Sigmoid colon (tissue), 7 donors: ENCODE data around the gene IL17REL. TPM values are rescaled to one million over a fixed set of nuclear protein-coding genes. Genes with fewer than 3 reads are reported as not detected.

Source experiments
- DNase-seq: peaks from one replicate; pipeline ENCODE4 v3.0.0-alpha.2; 2019
- H3K27ac ChIP-seq, 4 donors: fragments of 200-600 bp; sonication (generic); one replicate each; pipeline ENCODE4 v1.5.1; 2016 to 2019; ENCODE audit warnings: mild to moderate bottlenecking in 1 of 4
- H3K27me3 ChIP-seq, 3 donors: fragments of 200-600 bp; sonication (generic); one replicate each; pipeline ENCODE4 v1.5.1; 2019; ENCODE audit warnings: mild to moderate bottlenecking in 1 of 3
- H3K36me3 ChIP-seq, 4 donors: fragments of 200-600 bp; sonication (generic); one replicate each; pipeline ENCODE4 v1.5.1; 2016 to 2019
- H3K4me1 ChIP-seq, 4 donors: fragments of 200-600 bp; sonication (generic); one replicate each; pipeline ENCODE4 v1.5.1; 2017 to 2019
- H3K4me3 ChIP-seq, 4 donors: fragments of 200-600 bp; sonication (generic); one replicate each; pipeline ENCODE4 v1.5.1; 2017 to 2019; ENCODE audit warnings: mild to moderate bottlenecking in 2 of 4, moderate library complexity in 1 of 4
- H3K9me3 ChIP-seq, 4 donors: fragments of 200-600 bp in 3 of 4; sonication (generic) in 3 of 4; one replicate each; pipeline versions ENCODE4 v1.5.1 to v1.6.1; 2013 to 2019
- EP300 ChIP-seq, 4 donors: sonication (generic); formaldehyde crosslinking; IDR thresholded peaks; one replicate each; pipeline ENCODE4 v1.6.1; 2017; ENCODE audit warnings: antibody characterized with exemption in 4 of 4
- POLR2A ChIP-seq, 2 donors: fragments of 450-650 bp; IDR thresholded peaks; one replicate each; pipeline ENCODE4 v1.6.1; 2016; ENCODE audit warnings: antibody characterized with exemption in 2 of 2, mild to moderate bottlenecking in 2 of 2, moderate library complexity in 2 of 2
- POLR2AphosphoS5 ChIP-seq, 4 donors: sonication (generic); formaldehyde crosslinking; IDR thresholded peaks; one replicate each; pipeline ENCODE4 v1.6.1; 2017; ENCODE audit warnings: antibody characterized with exemption in 4 of 4
- WGBS, 2 donors: extraction: QIAGEN DNeasy Blood & Tissue Kit; methylation state at CpG; one replicate each; pipeline ENCODE4 v1.1.7; 2013; 5-methylcytosine and 5-hydroxymethylcytosine counted together
- intact Hi-C: fragments of 100-400 bp; cut with DNase I; formaldehyde crosslinking; loops from one replicate; pipeline ENCODE4 v1.15.1; 2023
- polyA plus RNA-seq, 3 donors: library from polyadenylated mRNA; stranded (reverse); fragments of 200-250 nt; gene quantifications; one replicate each; pipeline ENCODE4 v1.2.3, GENCODE V29; 2013
- total RNA-seq, 4 donors: library from RNA; depleted of rRNA; stranded (reverse); fragments of >200 nt; gene quantifications; one replicate each; pipeline ENCODE4 v1.1.0, GENCODE V29; 2016
- TF ChIP-seq, protein P1 (sequence below), 4 experiments: fragments of 450-650 bp in 3 of 4; fragments of 200-600 bp in 1 of 4; IDR thresholded peaks; one replicate each; pipeline ENCODE4 v1.5.1; 2016 to 2019; ENCODE audit warnings: antibody characterized with exemption in 4 of 4, mild to moderate bottlenecking in 3 of 4, moderate library complexity in 2 of 4
- donor health status: healthy with polysubstance abuse.
- donor health status: Bipolar disorder and iron deficiency.
- donor health status: healthy.

IL17REL gene
- total and polyA plus RNA-seq, 7 donors = 1.6 TPM; not detected in 6

DNA sequence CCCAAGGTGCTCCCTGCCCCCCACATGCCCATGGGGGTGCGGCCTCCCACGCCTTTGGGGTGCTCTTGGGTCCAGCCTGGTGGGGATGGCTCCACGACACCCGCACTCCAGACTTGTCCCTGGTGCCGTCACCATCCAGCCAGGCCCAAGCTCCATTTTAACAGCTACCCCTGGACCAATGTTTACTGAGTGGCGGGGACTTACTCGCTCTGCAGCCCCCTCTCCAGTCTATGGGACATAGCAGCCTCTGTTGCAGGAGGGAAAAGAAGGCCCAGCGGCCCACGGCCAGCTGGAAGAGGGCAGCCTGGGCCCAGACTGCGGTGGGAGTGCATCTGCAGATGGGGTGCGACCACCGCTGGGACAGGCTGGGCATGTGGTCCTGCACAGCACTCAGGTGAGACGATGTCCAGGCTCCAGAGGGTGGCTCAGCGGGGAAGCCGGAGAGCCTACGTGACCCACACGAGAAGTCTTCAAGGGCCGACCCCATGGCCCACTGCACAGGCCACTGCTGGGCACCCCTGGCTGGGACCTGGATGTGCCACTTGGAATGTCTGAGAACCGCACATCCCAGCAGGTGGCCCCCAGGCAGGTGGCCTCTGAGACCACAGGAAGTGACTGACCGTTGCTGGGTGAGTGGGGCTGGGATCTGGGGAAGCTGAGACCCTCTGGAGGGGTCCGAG is 18.1 kb downstream of the IL17REL start:
- H3K27me3 ChIP-seq = peaks cover 0 to 22% (median 8%) of the 10 kb centered on the region in 3 donors
- WGBS, 2 donors = 92 to 93% methylated on average over 21 of the region's 21 CpGs
- TF ChIP-seq, protein P1, sequence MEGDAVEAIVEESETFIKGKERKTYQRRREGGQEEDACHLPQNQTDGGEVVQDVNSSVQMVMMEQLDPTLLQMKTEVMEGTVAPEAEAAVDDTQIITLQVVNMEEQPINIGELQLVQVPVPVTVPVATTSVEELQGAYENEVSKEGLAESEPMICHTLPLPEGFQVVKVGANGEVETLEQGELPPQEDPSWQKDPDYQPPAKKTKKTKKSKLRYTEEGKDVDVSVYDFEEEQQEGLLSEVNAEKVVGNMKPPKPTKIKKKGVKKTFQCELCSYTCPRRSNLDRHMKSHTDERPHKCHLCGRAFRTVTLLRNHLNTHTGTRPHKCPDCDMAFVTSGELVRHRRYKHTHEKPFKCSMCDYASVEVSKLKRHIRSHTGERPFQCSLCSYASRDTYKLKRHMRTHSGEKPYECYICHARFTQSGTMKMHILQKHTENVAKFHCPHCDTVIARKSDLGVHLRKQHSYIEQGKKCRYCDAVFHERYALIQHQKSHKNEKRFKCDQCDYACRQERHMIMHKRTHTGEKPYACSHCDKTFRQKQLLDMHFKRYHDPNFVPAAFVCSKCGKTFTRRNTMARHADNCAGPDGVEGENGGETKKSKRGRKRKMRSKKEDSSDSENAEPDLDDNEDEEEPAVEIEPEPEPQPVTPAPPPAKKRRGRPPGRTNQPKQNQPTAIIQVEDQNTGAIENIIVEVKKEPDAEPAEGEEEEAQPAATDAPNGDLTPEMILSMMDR (IDR thresholded peaks at IDR 0.05) = no peak
- no peak for TF ChIP-seq POLR2AphosphoS5 (IDR thresholded peaks at IDR 0.05)
- TF ChIP-seq POLR2A (IDR thresholded peaks at IDR 0.05) = no peak
- TF ChIP-seq EP300 (IDR thresholded peaks at IDR 0.05) = no peak
- peak; percentile 62 for DNase-seq
- peaks cover 0 to 7% (median 1%) of the 10 kb centered on the region in 4 donors for H3K4me1 ChIP-seq
- H3K36me3 ChIP-seq = no peaks in the 10 kb centered on the region
- peaks cover 0 to 11% (median 7%) of the 10 kb centered on the region in 4 donors for H3K9me3 ChIP-seq
- H3K4me3 ChIP-seq = no peak overlapping the region
- intact Hi-C loops = no loop called here
- no peak overlapping the region for H3K27ac ChIP-seq

DNA sequence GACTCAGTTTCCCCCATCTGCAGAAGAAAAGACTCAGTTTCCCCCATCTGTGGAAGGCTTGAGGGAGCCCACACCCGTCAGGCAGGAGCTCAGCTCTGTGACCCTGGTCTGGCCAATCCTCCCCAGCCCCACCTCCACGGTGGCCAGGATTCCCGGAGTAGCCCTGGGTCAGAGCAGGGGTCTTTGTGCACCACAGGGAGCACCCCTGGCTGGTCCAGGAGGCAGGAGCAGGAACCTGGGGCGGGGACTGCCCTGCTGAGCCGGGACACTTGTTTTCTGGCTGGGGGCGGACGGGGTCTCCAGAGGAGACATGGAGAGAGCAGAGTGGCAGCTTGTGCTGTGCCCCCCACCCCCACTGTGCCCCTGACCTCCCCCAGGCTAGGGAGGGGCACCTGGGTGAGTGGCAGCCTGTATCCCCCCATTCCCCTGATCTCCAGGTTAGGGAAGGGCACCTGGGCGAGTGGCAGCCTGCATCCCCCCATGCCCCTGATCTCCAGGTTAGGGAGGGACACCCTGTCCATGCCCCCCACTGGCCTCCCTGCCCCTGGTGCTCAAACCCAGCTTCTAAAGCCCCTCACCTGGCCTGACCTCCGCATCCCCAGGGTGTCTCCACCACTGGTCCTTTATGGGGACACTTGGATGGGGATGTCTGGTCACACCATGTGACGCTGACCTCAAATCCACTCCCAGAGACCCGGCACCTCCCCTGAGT is 18.8 kb downstream of the IL17REL start:
- H3K9me3 ChIP-seq = peaks cover 0 to 11% (median 7%) of the 10 kb centered on the region in 4 donors
- DNase-seq = no peak
- H3K4me3 ChIP-seq = no peak overlapping the region
- H3K4me1 ChIP-seq = peaks cover 0 to 4% (median 0%) of the 10 kb centered on the region in 4 donors
- peaks cover 0 to 16% (median 3%) of the 10 kb centered on the region in 3 donors for H3K27me3 ChIP-seq
- WGBS, 2 donors = 60 to 75% methylated on average over 11 of the region's 11 CpGs
- H3K27ac ChIP-seq = no peak overlapping the region
- H3K36me3 ChIP-seq = no peaks in the 10 kb centered on the region
- no peak for TF ChIP-seq POLR2AphosphoS5 (IDR thresholded peaks at IDR 0.05)
- no peak for TF ChIP-seq POLR2A (IDR thresholded peaks at IDR 0.05)
- TF ChIP-seq EP300 (IDR thresholded peaks at IDR 0.05) = no peak
- TF ChIP-seq, protein P1 (IDR thresholded peaks at IDR 0.05) = no peak
- intact Hi-C loops = loop anchor here (2.0 kb wide), 1 partner anchor 65 kb away; no protein-coding TSS in a partner anchor

DNA sequence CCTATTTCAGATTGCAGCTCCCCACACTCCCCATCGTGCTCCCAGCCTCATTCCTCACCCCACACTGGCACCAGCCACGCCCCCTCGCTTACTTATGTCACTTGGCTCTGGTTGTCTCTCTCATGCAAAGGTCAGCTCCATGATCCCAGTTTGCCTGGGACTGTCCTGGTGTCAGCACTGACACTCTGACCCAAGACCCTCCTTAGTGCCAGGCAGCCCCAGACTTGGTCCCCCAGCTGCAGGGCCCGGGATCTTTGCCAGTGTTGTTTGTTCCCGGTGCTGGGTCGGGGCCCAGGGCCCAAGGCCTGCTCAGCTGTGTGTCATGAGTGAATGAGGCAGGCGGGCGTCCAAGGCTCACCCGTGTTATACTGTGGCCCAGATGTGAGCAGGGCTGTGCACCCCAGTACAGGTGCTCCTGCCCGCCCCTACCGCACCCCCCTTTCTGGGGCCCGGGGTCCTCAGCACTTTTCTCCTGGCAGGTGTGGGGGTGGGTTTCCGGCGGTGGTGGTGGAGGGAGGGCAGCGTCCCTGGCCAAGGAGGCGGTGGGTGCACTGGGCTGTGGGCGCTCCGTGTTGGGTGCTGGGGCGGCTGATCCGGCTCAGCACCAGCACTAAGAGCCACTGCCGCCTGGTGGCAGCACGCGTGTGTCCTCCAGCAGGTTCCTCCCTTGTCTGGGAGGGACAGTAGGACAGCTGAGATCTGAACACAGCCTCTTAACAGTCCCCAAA is 19.5 kb downstream of the IL17REL start:
- Histone ChIP-seq H3K4me3 (no peak overlapping the region), H3K27me3 (peaks cover 0 to 9% (median 0%) of the 10 kb centered on the region in 3 donors), H3K4me1 (peaks cover 0 to 4% (median 0%) of the 10 kb centered on the region in 4 donors), H3K9me3 (peaks cover 0 to 11% (median 7%) of the 10 kb centered on the region in 4 donors), H3K27ac (no peak overlapping the region), H3K36me3 (no peaks in the 10 kb centered on the region)
- DNase-seq = peak; percentile 66
- intact Hi-C loops = loop anchor here (2.0 kb wide), 1 partner anchor 64 kb away; no protein-coding TSS in a partner anchor
- WGBS, 2 donors = 14 to 34% methylated on average over 23 of the region's 23 CpGs
- no peak for TF ChIP-seq POLR2A (IDR thresholded peaks at IDR 0.05)
- TF ChIP-seq, protein P1 (IDR thresholded peaks at IDR 0.05) = peak; percentile 10 to 68 (median 54)
- TF ChIP-seq EP300 (IDR thresholded peaks at IDR 0.05) = no peak
- TF ChIP-seq POLR2AphosphoS5 (IDR thresholded peaks at IDR 0.05) = no peak

DNA sequence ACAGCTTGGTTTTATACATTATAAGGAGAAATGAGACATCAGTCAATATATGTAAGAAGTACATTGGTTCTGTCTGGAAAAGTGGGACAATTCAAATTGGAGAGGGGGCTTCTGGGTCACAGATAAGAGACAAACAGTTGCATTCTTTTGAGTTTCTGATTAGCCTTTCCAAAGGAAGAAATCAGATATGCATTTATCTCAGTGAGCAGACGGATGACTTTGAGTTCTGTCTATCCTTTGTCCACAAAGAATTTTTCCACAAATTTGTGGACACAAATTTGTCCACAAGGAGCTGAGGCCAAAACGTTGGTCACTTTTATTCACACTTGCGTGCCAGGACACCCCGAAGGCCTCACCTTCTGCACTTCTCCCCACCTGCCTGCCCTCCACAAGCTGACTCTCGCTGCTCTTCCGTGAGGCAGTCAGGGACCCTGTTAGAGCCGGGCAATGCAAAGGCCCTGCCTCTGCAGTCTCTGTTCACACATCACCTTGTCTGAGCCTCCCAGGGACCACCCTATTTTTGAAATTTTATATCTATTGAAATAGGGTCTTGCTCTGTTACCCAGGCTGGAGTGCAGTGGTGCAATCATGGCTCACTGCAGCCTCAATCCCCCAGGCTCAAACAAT is 20.5 kb downstream of the IL17REL start:
- DNase-seq = no peak
- Histone ChIP-seq H3K27ac (no peak overlapping the region), H3K9me3 (peaks cover 0 to 11% (median 7%) of the 10 kb centered on the region in 4 donors), H3K4me3 (no peak overlapping the region), H3K36me3 (no peaks in the 10 kb centered on the region), H3K4me1 (peaks cover 0 to 4% (median 0%) of the 10 kb centered on the region in 4 donors), H3K27me3 (no peaks in the 10 kb centered on the region)
- WGBS, 2 donors = 89 to 93% methylated on average over 7 of the region's 7 CpGs
- TF ChIP-seq, protein P1 (IDR thresholded peaks at IDR 0.05) = no peak
- TF ChIP-seq POLR2A (IDR thresholded peaks at IDR 0.05) (no peak), POLR2AphosphoS5 (IDR thresholded peaks at IDR 0.05) (no peak), EP300 (IDR thresholded peaks at IDR 0.05) (no peak)
- intact Hi-C loops = loop anchor here (2.0 kb wide), 1 partner anchor 63 kb away; no protein-coding TSS in a partner anchor
